Measurements from ENCODE around the gene KRT8.

Gene KRT8

GRCh38 chr12:52870361-52871290 is 34.2 kb downstream of the KRT8 start:
- TF ChIP-seq CTCF (IDR thresholded peaks at IDR 0.05; ENCODE audit: insufficient read depth, missing control alignments): peak; percentile 56
- DNase-seq (ENCODE audit: insufficient read length, low spot score): no peak
- FAIRE-seq: no peak

DNA sequence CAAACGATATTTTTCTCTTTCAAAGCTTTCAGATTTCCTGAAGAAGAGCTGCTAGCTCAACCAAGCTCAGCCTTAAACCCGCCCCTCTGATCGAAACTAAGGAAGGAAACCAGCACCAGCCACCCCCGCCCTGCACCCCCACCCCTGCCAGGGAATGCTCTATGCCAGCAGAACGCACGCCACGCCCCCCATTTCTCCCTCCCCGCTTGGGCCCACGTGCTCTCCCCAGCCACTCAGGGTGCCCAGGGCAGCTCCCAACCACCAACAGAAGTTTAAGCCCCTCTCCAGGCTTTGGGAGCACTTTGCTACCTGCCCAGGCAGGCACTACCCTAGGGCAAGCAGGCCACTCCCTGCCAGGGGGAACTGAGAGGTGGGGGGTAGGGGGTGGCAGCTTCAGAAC is 37.2 kb downstream of the KRT8 start:
- no peak for DNase-seq (ENCODE audit: insufficient read length, low spot score)
- no peak for FAIRE-seq
- no peak for TF ChIP-seq CTCF (IDR thresholded peaks at IDR 0.05; ENCODE audit: insufficient read depth, missing control alignments)

- TF ChIP-seq CTCF (IDR thresholded peaks at IDR 0.05; ENCODE audit: insufficient read depth, missing control alignments): no peak
- FAIRE-seq (no peak), DNase-seq (ENCODE audit: insufficient read length, low spot score) (no peak)
These were observed 37.7 kb downstream of the KRT8 start for GRCh38 chr12:52867152-52867551.

DNA sequence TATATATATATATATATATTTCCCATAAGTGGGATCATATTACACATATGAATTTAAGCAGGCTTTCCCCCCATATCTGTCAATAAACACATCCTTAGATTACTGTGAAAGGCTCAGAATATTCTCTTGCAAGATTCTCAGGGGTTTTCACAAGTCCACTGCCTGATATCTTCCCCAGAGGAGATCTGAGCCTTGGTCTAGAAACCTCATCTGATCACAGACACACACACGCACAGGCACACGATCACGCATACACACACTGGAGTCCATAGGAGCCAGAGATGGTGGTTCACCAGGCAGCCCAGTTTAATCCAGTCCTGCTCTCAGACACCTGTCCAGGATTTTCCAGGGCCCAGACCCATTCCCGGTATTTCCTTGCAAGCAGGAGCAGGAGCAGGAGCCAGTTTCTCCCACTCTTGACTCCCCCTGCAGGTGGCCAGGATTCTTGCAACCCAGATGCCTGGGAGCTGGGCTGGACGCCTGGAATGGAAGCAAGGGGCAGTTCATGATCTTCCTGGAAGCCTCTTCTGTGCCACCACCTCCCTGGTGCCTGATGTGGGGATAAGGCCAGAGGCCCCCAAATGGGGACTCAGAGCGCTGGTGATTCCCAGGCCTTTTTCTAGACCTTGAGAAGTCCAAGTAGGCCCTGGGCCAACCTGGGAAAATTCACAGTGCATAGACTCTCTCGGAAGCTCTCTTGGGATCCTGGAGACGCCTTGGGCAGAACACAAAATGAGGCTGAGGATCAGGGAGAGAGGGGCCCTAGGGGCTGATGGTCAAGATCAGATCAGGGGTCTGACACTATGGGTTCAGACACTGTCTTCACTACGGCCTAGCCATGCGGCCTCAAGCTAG is 39.6 kb downstream of the KRT8 start:
- TF ChIP-seq CTCF (IDR thresholded peaks at IDR 0.05; ENCODE audit: insufficient read depth, missing control alignments): peak; percentile 76
- no peak for DNase-seq (ENCODE audit: insufficient read length, low spot score)
- FAIRE-seq: no peak

GRCh38 chr12:52862023-52862422 is 42.9 kb downstream of the KRT8 start:
- DNase-seq (ENCODE audit: insufficient read length, low spot score) (no peak), FAIRE-seq (no peak)
- TF ChIP-seq CTCF (IDR thresholded peaks at IDR 0.05; ENCODE audit: insufficient read depth, missing control alignments): no peak

- DNase-seq (ENCODE audit: insufficient read length, low spot score) (no peak), FAIRE-seq (no peak)
These were observed 43.4 kb downstream of the KRT8 start for GRCh38 chr12:52861511-52861910.

More at GRCh38 chr12:52861511-52861910, 43.4 kb downstream of the KRT8 start:
- TF ChIP-seq CTCF (IDR thresholded peaks at IDR 0.05; ENCODE audit: insufficient read depth, missing control alignments): no peak

All from D721Med (cell line).